SJCRH30 (cell line): ENCODE measurements around the gene ZNF180. TPM values are rescaled to one million over a fixed set of nuclear protein-coding genes. Genes with fewer than 3 reads are reported as not detected.
A peak's percentile ranks its signal among the peaks of the same experiment; 100 is the strongest.
"Not testable (repeated sequence)": the region's sequence is repeated elsewhere in the genome, so short reads cannot be mapped to it uniquely, and the experiment has no call there.

ENCODE experiments used
- DNase-seq, 2 experiments: peaks; one replicate each; pipeline ENCODE4 v3.0.0-alpha.2; 2015 to 2020
- H3K27ac ChIP-seq: fragments of 250-450 bp; sonication (Bioruptor Pico); 2 replicates; pipeline ENCODE4 v1.5.1; 2020; ENCODE audit warnings: mild to moderate bottlenecking, moderate library complexity
- H3K27me3 ChIP-seq: fragments of 250-450 bp; sonication (Bioruptor Pico); 2 replicates; pipeline ENCODE4 v1.5.1; 2020; ENCODE audit warnings: mild to moderate bottlenecking, moderate library complexity
- H3K36me3 ChIP-seq: fragments of 250-450 bp; sonication (Bioruptor Pico); 2 replicates; pipeline ENCODE4 v1.5.1; 2020; ENCODE audit warnings: mild to moderate bottlenecking, moderate library complexity
- H3K4me1 ChIP-seq: fragments of 250-450 bp; sonication (Bioruptor Pico); 2 replicates; pipeline ENCODE4 v1.5.1; 2020; ENCODE audit warnings: mild to moderate bottlenecking, moderate library complexity
- H3K4me3 ChIP-seq: fragments of 250-450 bp; sonication (Bioruptor Pico); 2 replicates; pipeline ENCODE4 v1.5.1; 2020; ENCODE audit warnings: mild to moderate bottlenecking, moderate library complexity
- H3K9me3 ChIP-seq: fragments of 250-450 bp; sonication (Bioruptor Pico); replicated peaks from 2 replicates; pipeline ENCODE4 v1.5.1; 2020; ENCODE audit warnings: mild to moderate bottlenecking, moderate library complexity
- total RNA-seq: library from RNA; depleted of rRNA; stranded (reverse); fragments of >200 nt; shearing (Covaris generic); gene quantifications from 2 replicates; pipeline ENCODE4 v1.2.3, GENCODE V29; 2014; rRNA removed

Gene ZNF180
- total RNA-seq: 12.3 and 13.9 TPM in 2 replicates

DNA sequence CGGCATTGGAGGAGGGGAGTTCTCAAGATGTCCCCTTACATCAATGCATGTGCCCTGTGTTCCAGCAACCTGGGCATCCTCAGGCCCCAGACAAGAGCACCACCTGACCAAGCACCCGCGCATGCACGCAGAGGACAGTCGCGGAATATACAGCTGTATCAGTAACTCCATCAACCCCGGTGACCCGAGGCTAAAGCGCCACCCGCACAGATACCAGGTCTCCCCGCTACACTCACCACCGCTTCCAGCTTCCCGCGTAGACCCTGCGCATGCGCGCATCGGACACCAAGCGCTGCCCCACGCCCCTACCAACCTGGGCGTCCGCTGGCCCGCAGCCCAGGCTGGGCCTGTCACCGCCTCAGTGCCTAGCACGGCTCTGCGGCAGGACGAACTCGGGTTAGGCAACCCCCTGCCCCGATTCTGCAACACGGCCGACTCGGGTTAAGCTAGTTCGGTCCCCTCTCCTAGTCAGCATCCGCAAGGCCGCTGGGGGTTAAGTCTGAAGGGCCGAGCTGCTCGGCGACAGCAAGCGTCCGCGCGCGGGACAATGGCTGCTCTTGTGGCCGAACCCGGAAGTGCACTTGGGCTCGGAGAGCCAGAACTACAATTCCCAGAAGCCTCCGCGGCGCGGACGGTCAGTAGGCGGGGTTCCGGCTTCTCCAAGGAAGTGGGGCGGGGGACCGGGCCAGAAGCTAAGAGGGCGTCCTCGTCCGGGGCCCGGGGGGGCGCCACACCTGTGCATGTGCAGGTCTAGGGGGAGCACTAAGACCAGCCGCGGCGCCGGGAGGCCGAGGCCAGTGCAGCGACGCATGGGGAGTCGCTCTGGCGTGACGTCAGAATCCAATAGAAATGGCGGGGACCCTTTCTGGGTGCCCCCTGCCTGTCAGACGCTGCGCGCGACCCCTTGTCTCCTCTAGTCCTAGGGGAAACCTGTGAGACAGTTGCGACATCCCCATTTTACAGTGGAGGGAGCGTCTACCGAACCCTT lies at the start of gene ZNF180:
Gene ZNF180, minus strand, starts transcription at position 561 of the 988 bp plus-strand sequence. CDS start 3,188 bp downstream, outside the sequence.
- Histone ChIP-seq H3K27ac (peak within 1 kb of the TSS; percentile 78), H3K36me3 (peaks cover 15% of the 10 kb centered on the region), H3K4me1 (no peaks in the 10 kb centered on the region), H3K9me3 (no peaks in the 10 kb centered on the region; the same call in 1 of the 2 replicates), H3K4me3 (peak within 1 kb of the TSS; percentile 87), H3K27me3 (no peaks in the 10 kb centered on the region)
- DNase-seq: peak; percentile 97

- H3K36me3 ChIP-seq: no peaks in the 10 kb centered on the region
- H3K9me3 ChIP-seq: no peaks in the 10 kb centered on the region
- H3K27ac ChIP-seq: no peak overlapping the region
- H3K4me1 ChIP-seq: no peaks in the 10 kb centered on the region
- no peak for DNase-seq
- no peaks in the 10 kb centered on the region for H3K27me3 ChIP-seq
- no peak overlapping the region for H3K4me3 ChIP-seq
Measured at GRCh38 chr19:44549507-44549906, 49.2 kb upstream of the ZNF180 start.

- DNase-seq: no peak
- Histone ChIP-seq H3K27ac (no peak overlapping the region), H3K4me3 (no peak overlapping the region), H3K4me1 (no peaks in the 10 kb centered on the region), H3K9me3 (no peaks in the 10 kb centered on the region), H3K36me3 (no peaks in the 10 kb centered on the region), H3K27me3 (no peaks in the 10 kb centered on the region)
Measured at GRCh38 chr19:44548736-44549135, 48.4 kb upstream of the ZNF180 start.

- no peaks in the 10 kb centered on the region for H3K9me3 ChIP-seq
- no peak overlapping the region for H3K27ac ChIP-seq
- no peaks in the 10 kb centered on the region for H3K4me1 ChIP-seq
- DNase-seq: no peak
- no peaks in the 10 kb centered on the region for H3K36me3 ChIP-seq
- no peaks in the 10 kb centered on the region for H3K27me3 ChIP-seq
- H3K4me3 ChIP-seq: no peak overlapping the region
Measured at GRCh38 chr19:44544031-44544430, 43.7 kb upstream of the ZNF180 start.

GRCh38 chr19:44542671-44543070 lies 42.3 kb upstream of the ZNF180 start:
- H3K4me1 ChIP-seq: no peaks in the 10 kb centered on the region
- no peaks in the 10 kb centered on the region for H3K9me3 ChIP-seq
- no peaks in the 10 kb centered on the region for H3K36me3 ChIP-seq
- no peak overlapping the region for H3K4me3 ChIP-seq
- H3K27me3 ChIP-seq: no peaks in the 10 kb centered on the region
- DNase-seq: no peak
- H3K27ac ChIP-seq: no peak overlapping the region

- Histone ChIP-seq H3K4me1 (no peaks in the 10 kb centered on the region), H3K9me3 (no peaks in the 10 kb centered on the region; the same call in 1 of the 2 replicates), H3K27ac (no peak overlapping the region), H3K4me3 (no peak overlapping the region), H3K36me3 (no peaks in the 10 kb centered on the region), H3K27me3 (no peaks in the 10 kb centered on the region)
- DNase-seq: no peak
Measured at GRCh38 chr19:44540736-44541135, 40.4 kb upstream of the ZNF180 start.

DNA sequence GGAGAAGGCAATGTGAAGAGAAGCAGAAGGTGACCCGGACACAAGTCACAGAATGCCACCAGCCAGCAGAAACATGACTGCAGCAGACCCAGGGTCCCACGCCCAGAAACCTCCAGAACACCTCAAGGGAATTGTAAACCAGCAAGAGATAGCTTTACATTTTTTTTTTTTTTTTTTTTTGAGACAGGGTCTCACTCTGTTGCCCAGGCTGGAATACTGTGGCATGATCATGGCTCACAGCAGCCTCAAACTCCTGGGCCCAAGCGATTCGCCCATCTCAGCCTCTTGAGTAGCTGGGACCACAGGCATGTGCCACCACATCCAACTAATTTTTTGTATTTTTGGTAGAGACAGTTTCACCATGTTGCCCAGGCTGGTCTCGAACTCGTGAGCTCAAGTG lies 39.7 kb upstream of the ZNF180 start:
- Histone ChIP-seq H3K27ac (no peak overlapping the region), H3K4me3 (no peak overlapping the region), H3K4me1 (no peaks in the 10 kb centered on the region), H3K27me3 (no peaks in the 10 kb centered on the region), H3K9me3 (no peaks in the 10 kb centered on the region; the same call in 1 of the 2 replicates), H3K36me3 (no peaks in the 10 kb centered on the region)
- DNase-seq: no peak

- Histone ChIP-seq H3K4me1 (no peaks in the 10 kb centered on the region), H3K27ac (no peak overlapping the region), H3K9me3 (no peaks in the 10 kb centered on the region; the same call in 1 of the 2 replicates), H3K36me3 (no peaks in the 10 kb centered on the region), H3K27me3 (no peaks in the 10 kb centered on the region), H3K4me3 (no peak overlapping the region)
- DNase-seq: no peak
Measured at GRCh38 chr19:44539236-44539826, 39.0 kb upstream of the ZNF180 start.

- not testable (repeated sequence) for DNase-seq, H3K4me3 ChIP-seq, H3K4me1 ChIP-seq, H3K27ac ChIP-seq, H3K36me3 ChIP-seq, H3K9me3 ChIP-seq, H3K27me3 ChIP-seq
Measured at GRCh38 chr19:44535361-44535760, 35.0 kb upstream of the ZNF180 start.

GRCh38 chr19:44532819-44533218 lies 32.5 kb upstream of the ZNF180 start:
- H3K27me3 ChIP-seq: no peaks in the 10 kb centered on the region
- H3K4me3 ChIP-seq: no peak overlapping the region
- no peaks in the 10 kb centered on the region; the same call in 1 of the 2 replicates for H3K9me3 ChIP-seq
- no peak overlapping the region for H3K27ac ChIP-seq
- no peaks in the 10 kb centered on the region for H3K36me3 ChIP-seq
- no peak for DNase-seq
- H3K4me1 ChIP-seq: no peaks in the 10 kb centered on the region

- Histone ChIP-seq H3K27me3 (no peaks in the 10 kb centered on the region), H3K4me1 (no peaks in the 10 kb centered on the region), H3K27ac (no peak overlapping the region), H3K36me3 (no peaks in the 10 kb centered on the region), H3K4me3 (no peak overlapping the region), H3K9me3 (no peaks in the 10 kb centered on the region; the same call in 1 of the 2 replicates)
- no peak for DNase-seq
Measured at GRCh38 chr19:44530777-44531176, 30.5 kb upstream of the ZNF180 start.

- no peaks in the 10 kb centered on the region for H3K36me3 ChIP-seq
- H3K4me3 ChIP-seq: no peak within 1 kb of the TSS
- no peaks in the 10 kb centered on the region for H3K9me3 ChIP-seq
- H3K4me1 ChIP-seq: no peaks in the 10 kb centered on the region
- no peaks in the 10 kb centered on the region for H3K27me3 ChIP-seq
- H3K27ac ChIP-seq: no peak within 1 kb of the TSS
- no peak for DNase-seq
Measured at GRCh38 chr19:44529536-44529935, 29.2 kb upstream of the ZNF180 start, which contains the start of gene CEACAM20. Gene CEACAM20 (minus strand): TSS chr19:44529675. CDS start chr19:44529509, 166 bp downstream.

GRCh38 chr19:44527554-44527953 lies 27.2 kb upstream of the ZNF180 start:
- no peaks in the 10 kb centered on the region for H3K9me3 ChIP-seq
- H3K27me3 ChIP-seq: no peaks in the 10 kb centered on the region
- H3K4me1 ChIP-seq: no peaks in the 10 kb centered on the region
- H3K27ac ChIP-seq: no peak overlapping the region
- no peak overlapping the region for H3K4me3 ChIP-seq
- no peak for DNase-seq
- H3K36me3 ChIP-seq: no peaks in the 10 kb centered on the region

DNA sequence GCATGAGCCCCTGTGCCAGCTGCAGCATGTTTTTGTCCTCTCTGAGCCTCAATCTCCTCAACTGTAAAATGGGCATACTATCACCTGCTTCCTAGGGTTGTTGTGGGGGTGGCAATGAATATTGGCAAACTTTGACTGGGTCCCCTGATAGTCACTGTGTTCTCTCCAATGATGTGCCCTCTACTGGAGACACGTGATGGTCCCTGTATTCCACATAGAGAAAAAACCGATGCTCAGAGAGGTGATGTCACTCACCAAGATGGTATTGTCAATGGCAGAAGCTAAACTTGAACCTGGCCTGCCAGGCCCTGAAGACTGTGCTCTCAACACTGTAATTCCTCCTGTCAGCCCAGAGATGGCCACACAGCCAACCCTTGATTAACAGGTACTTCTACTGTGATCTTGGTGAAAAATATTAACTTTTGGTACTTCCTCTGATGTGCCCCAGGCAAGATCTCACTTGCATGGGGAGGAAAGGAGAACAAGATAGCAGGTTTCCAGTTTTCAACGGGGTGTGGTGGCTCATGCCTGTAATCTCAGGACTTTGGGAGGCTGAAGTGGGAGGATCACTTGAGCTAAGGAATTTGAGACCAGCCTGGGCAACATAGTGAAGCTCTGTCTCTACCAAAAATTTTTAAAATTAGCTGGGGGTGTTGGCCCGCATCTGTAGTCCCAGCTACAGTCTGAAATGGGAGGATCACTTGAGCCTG lies 25.6 kb upstream of the ZNF180 start:
- H3K27me3 ChIP-seq: no peaks in the 10 kb centered on the region
- H3K27ac ChIP-seq: no peak overlapping the region
- no peaks in the 10 kb centered on the region for H3K9me3 ChIP-seq
- no peak overlapping the region for H3K4me3 ChIP-seq
- DNase-seq: no peak
- no peaks in the 10 kb centered on the region for H3K36me3 ChIP-seq
- H3K4me1 ChIP-seq: no peaks in the 10 kb centered on the region

GRCh38 chr19:44521370-44521769 lies 21.0 kb upstream of the ZNF180 start:
- Histone ChIP-seq H3K4me3 (no peak overlapping the region), H3K36me3 (no peaks in the 10 kb centered on the region), H3K27ac (no peak overlapping the region), H3K4me1 (no peaks in the 10 kb centered on the region), H3K9me3 (no peaks in the 10 kb centered on the region), H3K27me3 (no peaks in the 10 kb centered on the region)
- no peak for DNase-seq
